Posterior vena cava (tissue), 2 donors: ENCODE results near the gene GRN. TPM values are rescaled to one million over a fixed set of nuclear protein-coding genes. Genes with fewer than 3 reads are reported as not detected.
A peak's percentile ranks its signal among the peaks of the same experiment; 100 is the strongest.

Experiments used
- DNase-seq: peaks from one replicate; pipeline ENCODE4 v3.0.0-alpha.2; 2020; ENCODE audit warnings: low spot score
- intact Hi-C, 2 donors: fragments of 100-400 bp; cut with DNase I; formaldehyde crosslinking; loops; one replicate each; pipeline versions ENCODE4 v1.14.1 to v1.14.2; 2022 to 2023
- long read RNA-seq, 2 donors: library from polyadenylated mRNA; unstranded; transcript quantifications; one replicate each; pipeline ENCODE4 v2.0.0, GENCODE V29; 2020 to 2021
- total RNA-seq, 2 donors: library from RNA; stranded (reverse); fragmentation: NEBNext Ultra II Directional; extraction: Animal tissue kit (Norgen Biotek cat#: 25700); gene quantifications; one replicate each; pipeline ENCODE4 v1.2.1, GENCODE V29; 2021
- donor health status: DM: yes; HTN: yes; CAD: no.
- donor health status: DM: yes; HTN: yes; CAD: no.

Gene GRN
- total RNA-seq = 100 to 1,000 TPM; 149 to 261 TPM
- long read RNA-seq, donor 1, transcript GRN-201 (13 exons, 2,342 nt) = major isoform, 64 of 184 reads
- long read RNA-seq, donor 1, partial matches to known transcripts = 109 of 184 reads
- long read RNA-seq, donor 1, other reads (novel, unspliced or antisense) = 11 of 184 reads
- long read RNA-seq, donor 2, transcript GRN-201 (13 exons, 2,342 nt) = major isoform, 192 of 375 reads
- long read RNA-seq, donor 2, partial matches to known transcripts = 164 of 375 reads
- long read RNA-seq, donor 2, other reads (novel, unspliced or antisense) = 19 of 375 reads

GRCh38 chr17:44344939-44345453 lies at the start of gene GRN:
Gene GRN, plus strand, starts transcription at chr17:44345302. Its CDS starts 3,863 bp downstream, at chr17:44349165.
- intact Hi-C loops = loop anchor here in 1 of 2 donors (1.0 kb wide), 1 partner anchor 24 kb away; no protein-coding TSS in a partner anchor
- DNase-seq = peak; percentile 96

GRCh38 chr17:44297975-44298374 lies 47.1 kb upstream of the GRN start:
- intact Hi-C loops = no loop called here
- no peak for DNase-seq

- no peak for DNase-seq
- intact Hi-C loops = loop anchor here in 1 of 2 donors (10.0 kb wide), 1 partner anchor 1670 kb away; no protein-coding TSS in a partner anchor
Observed at GRCh38 chr17:44304651-44305050, 40.5 kb upstream of the GRN start.

GRCh38 chr17:44307387-44308186 lies 37.5 kb upstream of the GRN start:
- intact Hi-C loops = loop anchor here in 1 of 2 donors (10.0 kb wide), 1 partner anchor 1667 kb away; no protein-coding TSS in a partner anchor
- no peak for DNase-seq

GRCh38 chr17:44308320-44308818 lies 36.7 kb upstream of the GRN start, which contains the start of gene RUNDC3A:
Gene RUNDC3A, plus strand, starts transcription at chr17:44308601. Its CDS starts 232 bp downstream, at chr17:44308833.
- intact Hi-C loops = loop anchor here in 1 of 2 donors (10.0 kb wide), 1 partner anchor 1666 kb away; no protein-coding TSS in a partner anchor
- peak; percentile 96 for DNase-seq

GRCh38 chr17:44308865-44309264 lies 36.2 kb upstream of the GRN start:
- DNase-seq = no peak
- intact Hi-C loops = loop anchor here in 1 of 2 donors (10.0 kb wide), 1 partner anchor 1666 kb away; no protein-coding TSS in a partner anchor

- intact Hi-C loops = loop anchor here in 1 of 2 donors (10.0 kb wide), 1 partner anchor 1665 kb away; no protein-coding TSS in a partner anchor
- no peak for DNase-seq
Observed at GRCh38 chr17:44309472-44309871, 35.6 kb upstream of the GRN start.

- DNase-seq = no peak
- intact Hi-C loops = no loop called here
Observed at GRCh38 chr17:44310188-44310587, 34.9 kb upstream of the GRN start.

- intact Hi-C loops = no loop called here
- no peak for DNase-seq
Observed at GRCh38 chr17:44310609-44311376, 34.3 kb upstream of the GRN start.

GRCh38 chr17:44311562-44312181 lies 33.4 kb upstream of the GRN start:
- DNase-seq = no peak
- intact Hi-C loops = no loop called here

GRCh38 chr17:44312396-44313104 lies 32.6 kb upstream of the GRN start:
- intact Hi-C loops = no loop called here
- DNase-seq = no peak

- intact Hi-C loops = no loop called here
- no peak for DNase-seq
Observed at GRCh38 chr17:44314031-44314430, 31.1 kb upstream of the GRN start.

GRCh38 chr17:44314524-44314868 lies 30.6 kb upstream of the GRN start:
- intact Hi-C loops = no loop called here
- no peak for DNase-seq

- intact Hi-C loops = no loop called here
Observed at GRCh38 chr17:44314869-44315661, 30.0 kb upstream of the GRN start.

GRCh38 chr17:44315760-44316731 lies 29.1 kb upstream of the GRN start:
- intact Hi-C loops = no loop called here
- DNase-seq = no peak

More at GRCh38 chr17:44314869-44315661, 30.0 kb upstream of the GRN start:
- DNase-seq = no peak

- no peak for DNase-seq
- intact Hi-C loops = no loop called here
Observed at GRCh38 chr17:44317545-44317944, 27.6 kb upstream of the GRN start.
